Vagina (tissue), 2 donors: ENCODE results near the gene ANKS4B.

ENCODE experiments used
- CTCF ChIP-seq, 3 experiments: fragments of 450-650 bp in 2 of 3; fragments of 200-600 bp in 1 of 3; sonication (generic) in 1 of 3; IDR thresholded peaks; one replicate each; pipeline ENCODE4 v1.5.1; 2017 to 2019; ENCODE audit warnings: antibody characterized with exemption in 3 of 3, mild to moderate bottlenecking in 2 of 3, moderate library complexity in 2 of 3
- POLR2AphosphoS5 ChIP-seq, 2 donors: sonication (generic); formaldehyde crosslinking; IDR thresholded peaks; one replicate each; pipeline ENCODE4 v1.9.0; 2017; ENCODE audit warnings: antibody characterized with exemption in 2 of 2, mild to moderate bottlenecking in 2 of 2, low read depth in 1 of 2; ENCODE audit not compliant: insufficient read depth in 1 of 2

GRCh38 chr16:21184834-21185233 is 48.7 kb upstream of the ANKS4B start:
- TF ChIP-seq POLR2AphosphoS5 (IDR thresholded peaks at IDR 0.05; ENCODE audit: insufficient read depth in 1 of 2, low read depth in 1 of 2) (no peak), CTCF (IDR thresholded peaks at IDR 0.05) (no peak)
